Thyroid gland (tissue), 4 donors: ENCODE data around the gene DUSP8.

ENCODE experiments used
- CTCF ChIP-seq, 6 experiments: fragments of 200-600 bp in 3 of 6; fragments of 450-650 bp in 3 of 6; sonication (generic) in 3 of 6; IDR thresholded peaks; one replicate each; pipeline ENCODE4 v1.5.1; 2016 to 2019; ENCODE audit warnings: antibody characterized with exemption in 6 of 6, mild to moderate bottlenecking in 2 of 6, inconsistent platforms in 1 of 6, moderate library complexity in 1 of 6
- POLR2A ChIP-seq, 2 donors: fragments of 450-650 bp; IDR thresholded peaks; one replicate each; pipeline ENCODE4 v1.6.1; 2017; ENCODE audit warnings: antibody characterized with exemption in 2 of 2, mild to moderate bottlenecking in 2 of 2, moderate library complexity in 1 of 2

- no peak for TF ChIP-seq CTCF (IDR thresholded peaks at IDR 0.05)
- no peak for TF ChIP-seq POLR2A (IDR thresholded peaks at IDR 0.05)
These were observed 39.3 kb downstream of the DUSP8 start for GRCh38 chr11:1532606-1533341.
